ENCODE data around the gene CSF3. TPM values are rescaled to one million over a fixed set of nuclear protein-coding genes. Genes with fewer than 3 reads are reported as not detected.
"Not testable (repeated sequence)": the region's sequence is repeated elsewhere in the genome, so short reads cannot be mapped to it uniquely, and the experiment has no call there.

Gene CSF3
- total RNA-seq, 1 experiment from 2014 or later = not detected

GRCh38 chr17:39999067-39999466 is 16.2 kb upstream of the CSF3 start:
- Histone ChIP-seq H3K27ac (no peak overlapping the region), H4K20me1 (ENCODE audit: insufficient read depth) (no peaks in the 10 kb centered on the region), H3F3A (ENCODE audit: insufficient read depth, low read depth) (no peaks in the 10 kb centered on the region; the same call in none of the 2 replicates), H3K4me1 (replicated peaks; ENCODE audit: insufficient read depth) (no peaks in the 10 kb centered on the region), H3K36me3 (ENCODE audit: low read depth) (no peaks in the 10 kb centered on the region), H3K4me3 (no peak overlapping the region), H3K27me3 (ENCODE audit: insufficient read depth, low read depth) (no peaks in the 10 kb centered on the region), H3K79me2 (ENCODE audit: low read depth) (no peaks in the 10 kb centered on the region), H2AFZ (no peak overlapping the region), H3K9me2 (ENCODE audit: insufficient read depth) (no peaks in the 10 kb centered on the region), H3K9me3 (ENCODE audit: insufficient read depth, low read depth) (no peaks in the 10 kb centered on the region), H3K4me2 (no peak overlapping the region)
- intact Hi-C loops (cut with micrococcal nuclease; ENCODE audit: unreplicated experiment) = no loop called here
- POLR2A ChIA-PET (ENCODE audit: unreplicated experiment) = no interaction called here
- CTCF ChIA-PET = no interaction called here
- no TSS peak for BruUV-seq (replicated peaks)
- no peak for TF ChIP-seq CTCF (conservative IDR thresholded peaks at IDR 0.05)
- TF ChIP-seq EZH2 (IDR thresholded peaks at IDR 0.05; ENCODE audit: low read depth) = no peak
- DNase-seq = no peak

- Histone ChIP-seq H3K79me2 (ENCODE audit: low read depth) (no peaks in the 10 kb centered on the region), H3K4me2 (no peak overlapping the region), H3K9me2 (ENCODE audit: insufficient read depth) (no peaks in the 10 kb centered on the region), H3F3A (ENCODE audit: insufficient read depth, low read depth) (no peaks in the 10 kb centered on the region; the same call in none of the 2 replicates), H2AFZ (no peak overlapping the region), H3K27ac (no peak overlapping the region), H3K4me3 (no peak overlapping the region), H3K27me3 (ENCODE audit: insufficient read depth, low read depth) (no peaks in the 10 kb centered on the region), H4K20me1 (ENCODE audit: insufficient read depth) (no peaks in the 10 kb centered on the region), H3K4me1 (replicated peaks; ENCODE audit: insufficient read depth) (no peaks in the 10 kb centered on the region), H3K9me3 (ENCODE audit: insufficient read depth, low read depth) (no peaks in the 10 kb centered on the region), H3K36me3 (ENCODE audit: low read depth) (no peaks in the 10 kb centered on the region)
- POLR2A ChIA-PET (ENCODE audit: unreplicated experiment) = no interaction called here
- no peak for DNase-seq
- no TSS peak for BruUV-seq (replicated peaks)
- TF ChIP-seq EZH2 (IDR thresholded peaks at IDR 0.05; ENCODE audit: low read depth) = no peak
- no peak for TF ChIP-seq CTCF (conservative IDR thresholded peaks at IDR 0.05)
- intact Hi-C loops (cut with micrococcal nuclease; ENCODE audit: unreplicated experiment) = no loop called here
- CTCF ChIA-PET = interaction anchor here (0.6 kb wide), 1 partner anchor 397 kb away, joined by 6 read pairs; no protein-coding TSS in a partner anchor
Observed at GRCh38 chr17:40000161-40000560, 15.1 kb upstream of the CSF3 start.

- H3K4me3 ChIP-seq; DNase-seq; H3K79me2 ChIP-seq (ENCODE audit: low read depth); H2AFZ ChIP-seq; H3K27me3 ChIP-seq (ENCODE audit: insufficient read depth, low read depth); BruUV-seq (replicated peaks); intact Hi-C loops (cut with micrococcal nuclease; ENCODE audit: unreplicated experiment); H3F3A ChIP-seq (ENCODE audit: insufficient read depth, low read depth); H3K9me3 ChIP-seq (ENCODE audit: insufficient read depth, low read depth); H3K4me1 ChIP-seq (replicated peaks; ENCODE audit: insufficient read depth); CTCF ChIA-PET; H4K20me1 ChIP-seq (ENCODE audit: insufficient read depth); H3K36me3 ChIP-seq (ENCODE audit: low read depth); H3K9me2 ChIP-seq (ENCODE audit: insufficient read depth); H3K27ac ChIP-seq; H3K4me2 ChIP-seq; POLR2A ChIA-PET (ENCODE audit: unreplicated experiment): not testable (repeated sequence)
Observed at GRCh38 chr17:40001335-40001734, 13.9 kb upstream of the CSF3 start.

GRCh38 chr17:40004072-40004471 is 11.2 kb upstream of the CSF3 start:
- Histone ChIP-seq H3K9me3 (ENCODE audit: insufficient read depth, low read depth) (no peaks in the 10 kb centered on the region), H3K27me3 (ENCODE audit: insufficient read depth, low read depth) (no peaks in the 10 kb centered on the region), H3F3A (ENCODE audit: insufficient read depth, low read depth) (no peaks in the 10 kb centered on the region; the same call in 1 of the 2 replicates), H3K9me2 (ENCODE audit: insufficient read depth) (no peaks in the 10 kb centered on the region), H3K79me2 (ENCODE audit: low read depth) (no peaks in the 10 kb centered on the region), H3K4me3 (no peak overlapping the region), H3K36me3 (ENCODE audit: low read depth) (no peaks in the 10 kb centered on the region), H3K4me1 (replicated peaks; ENCODE audit: insufficient read depth) (no peaks in the 10 kb centered on the region), H3K27ac (no peak overlapping the region), H2AFZ (no peak overlapping the region), H4K20me1 (ENCODE audit: insufficient read depth) (no peaks in the 10 kb centered on the region), H3K4me2 (no peak overlapping the region)
- POLR2A ChIA-PET (ENCODE audit: unreplicated experiment) = no interaction called here
- intact Hi-C loops (cut with micrococcal nuclease; ENCODE audit: unreplicated experiment) = no loop called here
- no peak for TF ChIP-seq CTCF (conservative IDR thresholded peaks at IDR 0.05)
- TF ChIP-seq EZH2 (IDR thresholded peaks at IDR 0.05; ENCODE audit: low read depth) = no peak
- no peak for DNase-seq
- CTCF ChIA-PET = no interaction called here
- BruUV-seq (replicated peaks) = no TSS peak

All from PC-9 (cell line).